NCI-H2171 treated with DMSO at 0.1 percent for 48 hours (cell line): ENCODE results near the gene TRPM8.

Experiments
- DNase-seq: peaks from one replicate; lab custom pipeline; 2025; lab: John Stamatoyannopoulos, UW

The TRPM8 gene

GRCh38 chr2:234046521-234046920 lies 129.3 kb downstream of the TRPM8 start:
- no peak for DNase-seq

- DNase-seq = no peak
These were observed 130.2 kb downstream of the TRPM8 start for GRCh38 chr2:234047361-234047760.

GRCh38 chr2:234048049-234048448 lies 130.9 kb downstream of the TRPM8 start:
- no peak for DNase-seq

- DNase-seq = no peak
These were observed 133.4 kb downstream of the TRPM8 start, which contains the start of gene SPP2 for GRCh38 chr2:234050455-234051135. Gene SPP2, plus strand, starts transcription at chr2:234050702. Its CDS starts 85 bp downstream, at chr2:234050787.

DNA sequence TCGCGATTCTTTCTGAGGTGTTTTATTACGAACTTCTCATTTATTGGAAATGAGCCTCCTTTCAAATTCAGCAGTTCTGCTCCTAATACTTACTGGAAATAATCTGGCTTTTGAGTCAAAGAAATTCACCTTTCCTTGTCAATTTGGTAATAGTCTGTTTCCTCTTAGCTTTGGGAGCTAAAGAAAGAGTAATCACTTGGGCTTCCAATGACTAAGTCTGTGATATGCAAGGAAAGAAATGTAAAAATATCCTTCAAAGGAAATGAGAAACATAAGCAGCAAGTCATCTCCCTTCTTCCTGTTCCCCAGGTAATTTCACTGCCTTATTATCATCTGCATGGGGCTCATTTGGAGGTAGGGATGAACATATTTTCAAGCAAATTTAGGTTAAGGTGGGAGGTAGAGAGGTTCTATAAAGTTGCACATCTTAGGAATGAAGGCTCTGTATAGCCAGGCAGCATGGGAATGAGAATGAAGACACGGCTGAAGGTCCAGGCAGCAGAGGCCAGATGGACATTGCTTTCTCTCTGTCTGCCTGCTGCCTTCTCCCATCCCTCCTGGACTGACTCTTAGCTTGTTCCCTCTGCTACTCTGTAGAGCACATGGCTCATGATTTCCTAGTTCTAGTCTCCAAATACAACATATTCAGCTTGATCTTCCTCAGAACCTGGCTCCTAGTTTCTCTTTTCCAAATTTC lies 134.3 kb downstream of the TRPM8 start:
- DNase-seq = no peak

GRCh38 chr2:234058881-234059280 lies 141.7 kb downstream of the TRPM8 start:
- DNase-seq = no peak

DNA sequence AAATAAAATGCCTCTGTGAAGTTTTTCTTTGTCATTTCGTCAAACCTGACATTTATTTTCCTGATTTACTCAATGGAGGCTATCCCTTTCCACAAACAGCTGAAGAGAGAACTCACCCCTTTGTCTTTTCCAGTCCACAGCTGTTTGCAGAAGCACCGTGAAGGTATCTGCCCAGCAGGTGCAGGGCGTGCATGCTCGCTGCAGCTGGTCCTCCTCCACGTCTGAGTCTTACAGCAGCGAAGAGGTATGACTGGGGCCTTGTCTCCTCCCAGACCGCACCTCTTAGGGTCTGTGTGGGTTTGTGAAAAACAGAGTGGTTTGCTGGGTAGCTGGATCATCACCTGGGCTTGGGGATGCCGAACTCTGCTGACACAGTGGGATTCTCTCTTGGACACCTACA lies 143.1 kb downstream of the TRPM8 start:
- no peak for DNase-seq

GRCh38 chr2:234061624-234062257 lies 144.6 kb downstream of the TRPM8 start:
- DNase-seq = no peak

DNA sequence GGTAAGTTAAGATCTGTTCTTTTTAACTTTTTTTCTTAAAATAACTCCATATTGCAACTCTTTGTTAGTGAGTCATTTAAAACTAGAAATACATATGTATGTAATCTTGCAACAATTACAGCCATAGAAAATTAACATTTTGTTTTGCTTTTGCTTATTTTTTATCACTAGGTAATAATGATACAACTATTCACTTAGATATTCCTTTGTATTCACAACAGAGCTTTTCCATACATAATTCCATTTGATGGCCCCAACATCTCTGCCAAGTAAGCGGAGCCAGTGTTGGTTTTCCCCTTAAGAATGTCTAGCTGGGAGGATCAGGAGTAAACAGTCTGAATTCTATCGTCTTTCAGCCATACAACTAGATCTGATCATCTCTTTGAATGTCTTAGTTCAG lies 149.4 kb downstream of the TRPM8 start:
- DNase-seq = no peak
